H1 (cell line): ENCODE data around the gene CDH18. TPM values are rescaled to one million over a fixed set of nuclear protein-coding genes. Genes with fewer than 3 reads are reported as not detected.

Experiments used
- CTCF ChIA-PET: fragments of 300-600 bp; sonication (Branson Sonifier 250); formaldehyde crosslinking; loops from one replicate; lab custom pipeline; 2021; ENCODE audit not compliant: partially characterized antibody; lab: Charles Lee
- POLR2A ChIA-PET: fragments of 300-600 bp; sonication (Branson Sonifier 250); formaldehyde crosslinking; loops from one replicate; lab custom pipeline; 2021; ENCODE audit warnings: inconsistent platforms; ENCODE audit not compliant: partially characterized antibody; lab: Charles Lee
- DNase-seq, 2 experiments: peaks; one replicate each; pipeline versions ENCODE4 v3.0.0 to v3.0.0-alpha.2; 2010 to 2022; ENCODE audit warnings: low spot score in 2 of 2, low read depth in 1 of 2, mixed read lengths in 1 of 2
- FAIRE-seq: peaks from 2 replicates; lab custom pipeline; 2011; peaks lifted over from hg19 to GRCh38; lab: Jason Lieb, UNC
- H2AFZ ChIP-seq: 2 replicates; pipeline ENCODE4 v1.8.1; 2012; ENCODE audit warnings: low read length, inconsistent platforms
- H2AK5ac ChIP-seq: 2 replicates; pipeline ENCODE4 v1.6.1; 2013; ENCODE audit warnings: low read depth, low read length
- H2BK120ac ChIP-seq: replicated peaks from 2 replicates; pipeline ENCODE3; 2013; ENCODE audit warnings: low read depth, low read length, inconsistent platforms
- H2BK12ac ChIP-seq: 2 replicates; pipeline ENCODE4 v1.6.1; 2013; ENCODE audit warnings: low read depth, low read length
- H2BK15ac ChIP-seq: 2 replicates; pipeline ENCODE4 v1.6.1; 2013; ENCODE audit warnings: low read length
- H2BK20ac ChIP-seq: 2 replicates; pipeline ENCODE4 v1.6.1; 2013; ENCODE audit warnings: low read length
- H2BK5ac ChIP-seq: 2 replicates; pipeline ENCODE4 v1.6.1; 2013; ENCODE audit warnings: low read depth, low read length
- H3K14ac ChIP-seq: 2 replicates; pipeline ENCODE4 v1.6.1; 2013; ENCODE audit warnings: inconsistent platforms; ENCODE audit not compliant: insufficient read length
- H3K18ac ChIP-seq: 2 replicates; pipeline ENCODE4 v1.6.1; 2013; ENCODE audit warnings: low read length; ENCODE audit errors: extremely low read depth
- H3K23ac ChIP-seq: 2 replicates; pipeline ENCODE4 v1.6.1; 2013; ENCODE audit warnings: inconsistent platforms; ENCODE audit not compliant: insufficient read length
- H3K23me2 ChIP-seq: 2 replicates; pipeline ENCODE4 v1.6.1; 2013; ENCODE audit warnings: low read depth, low read length
- H3K27ac ChIP-seq: 2 replicates; pipeline ENCODE4 v1.6.1; 2011; ENCODE audit warnings: low read depth, low read length, inconsistent platforms
- H3K27me3 ChIP-seq, 4 experiments: replicated peaks in 1 of 4; 1 replicate in 1 of 4; 2 replicates in 3 of 4; pipeline versions ENCODE4 v1.6.1 to v1.8.1; 2011 to 2013; ENCODE audit warnings: low read length in 3 of 4, mild to moderate bottlenecking in 3 of 4, inconsistent platforms in 2 of 4, mixed read lengths in 2 of 4, moderate library complexity in 1 of 4; ENCODE audit not compliant: control insufficient read depth in 3 of 4, insufficient read depth in 3 of 4; ENCODE audit errors: extremely low read depth in 1 of 4
- H3K36me3 ChIP-seq, 4 experiments: 2 replicates each; pipeline versions ENCODE4 v1.6.1 to v1.8.1; 2011 to 2013; ENCODE audit warnings: mild to moderate bottlenecking in 4 of 4, low read length in 3 of 4, moderate library complexity in 2 of 4, control low read depth in 1 of 4, inconsistent platforms in 1 of 4; ENCODE audit not compliant: insufficient read depth in 4 of 4, control insufficient read depth in 2 of 4
- H3K4ac ChIP-seq: replicated peaks from 2 replicates; pipeline ENCODE3; 2013; ENCODE audit warnings: low read length, low read depth, mixed read lengths, inconsistent platforms; ENCODE audit not compliant: insufficient read length
- H3K4me1 ChIP-seq, 4 experiments: replicated peaks in 1 of 4; 1 replicate in 1 of 4; 2 replicates in 3 of 4; pipeline versions ENCODE4 v1.6.1 to v1.8.1; 2011 to 2013; ENCODE audit warnings: low read length in 3 of 4, inconsistent platforms in 2 of 4, mixed read lengths in 1 of 4; ENCODE audit not compliant: insufficient read depth in 4 of 4, control insufficient read depth in 3 of 4
- H3K4me2 ChIP-seq, 2 experiments: 2 replicates each; pipeline versions ENCODE4 v1.6.1 to v1.8.1; 2011 to 2013; ENCODE audit warnings: low read depth in 2 of 2, low read length in 2 of 2, control low read depth in 1 of 2, inconsistent platforms in 1 of 2, mild to moderate bottlenecking in 1 of 2; ENCODE audit not compliant: insufficient read depth in 1 of 2
- H3K4me3 ChIP-seq, 4 experiments: fragments of 200-600, 300-600 bp in 1 of 4; sonication (generic), shearing (Covaris generic), sonication (Bioruptor Twin) in 1 of 4; 2 replicates each; pipeline versions ENCODE4 v1.5.1 to v1.8.1; 2011 to 2016; ENCODE audit warnings: low read length in 4 of 4, low read depth in 3 of 4, control low read depth in 2 of 4, inconsistent platforms in 2 of 4, mild to moderate bottlenecking in 2 of 4, mixed read lengths in 1 of 4, moderate library complexity in 1 of 4; ENCODE audit not compliant: insufficient read depth in 2 of 4; ENCODE audit errors: extremely low read depth in 1 of 4
- H3K56ac ChIP-seq: replicated peaks from 2 replicates; pipeline ENCODE3; 2013; ENCODE audit warnings: low read depth, mild to moderate bottlenecking, mixed read lengths, low read length, inconsistent platforms; ENCODE audit not compliant: insufficient read length
- H3K79me1 ChIP-seq: 2 replicates; pipeline ENCODE4 v1.6.1; 2013; ENCODE audit warnings: low read depth, low read length, control low read depth
- H3K79me2 ChIP-seq, 2 experiments: 2 replicates each; pipeline versions ENCODE4 v1.6.1 to v1.8.1; 2012 to 2013; ENCODE audit warnings: low read length in 2 of 2, mild to moderate bottlenecking in 2 of 2, inconsistent platforms in 1 of 2; ENCODE audit not compliant: insufficient read depth in 2 of 2, control insufficient read depth in 1 of 2
- H3K9ac ChIP-seq, 4 experiments: replicated peaks in 1 of 4; 1 replicate in 1 of 4; 2 replicates in 3 of 4; pipeline versions ENCODE4 v1.6.1 to v1.8.1; 2011 to 2013; ENCODE audit warnings: low read depth in 3 of 4, low read length in 3 of 4, control low read depth in 2 of 4, mild to moderate bottlenecking in 2 of 4, moderate library complexity in 2 of 4, inconsistent platforms in 1 of 4; ENCODE audit errors: extremely low read depth in 1 of 4
- H3K9me3 ChIP-seq, 2 experiments: 2 replicates each; pipeline versions ENCODE4 v1.6.1 to v1.8.1; 2012 to 2013; ENCODE audit warnings: mild to moderate bottlenecking in 2 of 2, moderate library complexity in 2 of 2, control low read depth in 1 of 2, inconsistent platforms in 1 of 2, low read depth in 1 of 2, low read length in 1 of 2, mixed read lengths in 1 of 2; ENCODE audit not compliant: insufficient read depth in 2 of 2
- H4K20me1 ChIP-seq, 2 experiments: replicated peaks in 1 of 2; 2 replicates each; pipeline versions ENCODE3 to v1.8.1; 2011 to 2013; ENCODE audit warnings: inconsistent platforms in 2 of 2, low read length in 2 of 2, mild to moderate bottlenecking in 1 of 2; ENCODE audit not compliant: insufficient read depth in 2 of 2, control insufficient read depth in 1 of 2
- H4K5ac ChIP-seq: 2 replicates; pipeline ENCODE4 v1.6.1; 2013; ENCODE audit warnings: low read length, low read depth, mixed read lengths, inconsistent platforms; ENCODE audit not compliant: insufficient read length
- H4K8ac ChIP-seq: 2 replicates; pipeline ENCODE4 v1.8.0; 2013; ENCODE audit warnings: mild to moderate bottlenecking, moderate library complexity, low read length, inconsistent platforms; ENCODE audit not compliant: insufficient read depth; ENCODE audit errors: extremely low read depth
- H4K91ac ChIP-seq: replicated peaks from 2 replicates; pipeline ENCODE3; 2013; ENCODE audit warnings: low read length, mixed read lengths, inconsistent platforms; ENCODE audit not compliant: insufficient read length
- HDAC2 ChIP-seq, 2 experiments: fragments of 300-600 bp in 1 of 2; sonication (generic) in 1 of 2; IDR thresholded peaks; 2 replicates each; pipeline ENCODE4 v1.6.1; 2011 to 2012; ENCODE audit warnings: low read depth in 2 of 2, low read length in 2 of 2, mild to moderate bottlenecking in 2 of 2, moderate library complexity in 2 of 2, borderline replicate concordance in 1 of 2, inconsistent platforms in 1 of 2
- KDM1A ChIP-seq: fragments of 200-600, 300-600 bp; sonication (generic); IDR thresholded peaks from 2 replicates; pipeline ENCODE4 v1.7.1; 2016; ENCODE audit warnings: mild to moderate bottlenecking, low read length, borderline replicate concordance
- MAX ChIP-seq: IDR thresholded peaks from 2 replicates; pipeline ENCODE4 v1.6.1; 2012; ENCODE audit warnings: inconsistent platforms
- RXRA ChIP-seq: IDR thresholded peaks from 2 replicates; pipeline ENCODE4 v1.6.1; 2011; ENCODE audit warnings: low read depth, mild to moderate bottlenecking, low read length, moderate library complexity; ENCODE audit not compliant: insufficient read depth
- SP1 ChIP-seq: IDR thresholded peaks from 2 replicates; pipeline ENCODE4 v1.6.1; 2011; ENCODE audit warnings: low read depth, low read length
- SP2 ChIP-seq: IDR thresholded peaks from 2 replicates; pipeline ENCODE4 v1.6.1; 2012; ENCODE audit warnings: mild to moderate bottlenecking, low read length, inconsistent platforms
- TAF1 ChIP-seq: IDR thresholded peaks from 2 replicates; pipeline ENCODE4 v1.6.1; 2011; ENCODE audit warnings: mild to moderate bottlenecking, low read depth, low read length
- WGBS, 2 experiments: shearing (Covaris generic) in 1 of 2; methylation state at CpG; one replicate each; pipeline versions ENCODE4 v1.1.6 to v1.1.7; 2013 to 2015; ENCODE audit warnings: low lambda C conversion rate in 2 of 2, mixed read lengths in 2 of 2, inconsistent platforms in 1 of 2, low coverage in 1 of 2, missing lambda C conversion rate in 1 of 2; ENCODE audit not compliant: insufficient replicate concordance in 2 of 2, insufficient coverage in 1 of 2, insufficient read length in 1 of 2; ENCODE audit errors: extremely low coverage in 1 of 2, missing lambda C conversion rate in 1 of 2; 5-methylcytosine and 5-hydroxymethylcytosine counted together
- polyA plus RNA-seq, 7 experiments: library from polyadenylated mRNA; depleted of rRNA in 3 of 7; stranded (reverse) in 5 of 7; unstranded in 2 of 7; fragments of >200 nt in 5 of 7; fragments of 200-250 nt in 2 of 7; gene quantifications; 1 replicate in 5 of 7; 2 replicates in 1 of 7; 4 replicates in 1 of 7; pipeline versions ENCODE4 v1.2.1 to v1.2.3, GENCODE V29; 2011 to 2013; ENCODE audit warnings: missing spikeins in 2 of 7, mixed read lengths in 2 of 7
- total RNA-seq: library from RNA; stranded (reverse); fragmentation: NEBNext Ultra II Directional; extraction: Animal tissue kit (Norgen Biotek cat#: 25700); gene quantifications from 2 replicates; pipeline ENCODE4 v1.2.1, GENCODE V29; 2021

Gene CDH18
- total and polyA plus RNA-seq, 2 of the 8 experiments (the other 6 are each of a cell fraction or from before 2014, with no cell fraction given) = 0.30 to 0.32 TPM

- H3K4me3 ChIP-seq = no peak overlapping the region
- peaks cover 0 to 11% (median 4%) of the 10 kb centered on the region in 4 experiments; a peak in 3 of 7 replicates for H3K4me1 ChIP-seq
- no peak overlapping the region for H3K27ac ChIP-seq
- H3K36me3 ChIP-seq = no peaks in the 10 kb centered on the region
- no peak overlapping the region for H2BK120ac ChIP-seq
- no peak overlapping the region for H2BK20ac ChIP-seq
- H3K27me3 ChIP-seq = no peaks in the 10 kb centered on the region
- H3K23me2 ChIP-seq = no peaks in the 10 kb centered on the region
- no peak overlapping the region for H4K5ac ChIP-seq
- H2BK15ac ChIP-seq = no peak overlapping the region
- DNase-seq (no peak), FAIRE-seq (peak; percentile 66)
- no peak overlapping the region for H3K23ac ChIP-seq
- no peak overlapping the region for H2AFZ ChIP-seq
- no peak overlapping the region for H3K4me2 ChIP-seq
- no peak overlapping the region for H2BK12ac ChIP-seq
- WGBS, 2 experiments = 91% methylated on average over 5 of the region's 5 CpGs; no CpG with 5 or more reads in 1 of the 2 experiments
- no peak overlapping the region for H3K14ac ChIP-seq
- no peaks in the 10 kb centered on the region for H3K9me3 ChIP-seq
- H4K8ac ChIP-seq = no peak overlapping the region
- no peaks in the 10 kb centered on the region for H4K20me1 ChIP-seq
- H3K4ac ChIP-seq = no peak overlapping the region
- H3K56ac ChIP-seq = no peak overlapping the region
- no peak overlapping the region for H3K9ac ChIP-seq
- no peak overlapping the region for H2BK5ac ChIP-seq
- TF ChIP-seq SP1 (no peak), HDAC2 (IDR thresholded peaks at IDR 0.05; ENCODE audit: borderline replicate concordance in 1 of 2, low read depth in 2 of 2, low read length in 2 of 2) (no peak), RXRA (no peak), SP2 (no peak), TAF1 (no peak), KDM1A (no peak), MAX (no peak)
- no peak overlapping the region for H2AK5ac ChIP-seq
- CTCF ChIA-PET = interaction anchor here (1.3 kb wide), 1 partner anchor 11 kb away, joined by 4 read pairs; no protein-coding TSS in a partner anchor
- H3K79me1 ChIP-seq = no peaks in the 10 kb centered on the region
- H4K91ac ChIP-seq = no peak overlapping the region
- no peaks in the 10 kb centered on the region for H3K79me2 ChIP-seq
- no peak overlapping the region for H3K18ac ChIP-seq
- POLR2A ChIA-PET = no interaction called here
Measured at GRCh38 chr5:19885040-19885824, 102.8 kb downstream of the CDH18 start.
